Hematopoietic multipotent progenitor cell (in vitro differentiated cells): Measurements from ENCODE around the gene CFAP90. TPM values are rescaled to one million over a fixed set of nuclear protein-coding genes. Genes with fewer than 3 reads are reported as not detected.

Experiments used
- DNase-seq, 3 donors: peaks; one replicate each; pipeline ENCODE4 v3.0.0-alpha.2; 2011 to 2015; ENCODE audit warnings: low read depth in 2 of 3, low spot score in 2 of 3
- total RNA-seq: library from RNA; depleted of rRNA; stranded (reverse); fragments of >200 nt; gene quantifications from one replicate; pipeline ENCODE4 v1.2.3, GENCODE V29; 2012

Gene CFAP90
- 0.27 TPM for total RNA-seq

- DNase-seq: peak in 2 of 3 donors; percentile 43 to 54
These were observed at the start of gene CFAP90 for GRCh38 chr5:7850395-7851239. TSS of gene CFAP90 (minus strand) at chr5:7851133. CDS start at chr5:7851021, 112 bp downstream.

GRCh38 chr5:7897014-7897600 is 46.2 kb upstream of the CFAP90 start:
- DNase-seq: peak in 2 of 3 donors; percentile 14 to 44

- DNase-seq: no peak
These were observed 43.9 kb upstream of the CFAP90 start for GRCh38 chr5:7894860-7895259.

- DNase-seq: no peak
These were observed 43.5 kb upstream of the CFAP90 start for GRCh38 chr5:7894439-7894838.

- DNase-seq: no peak
These were observed 38.0 kb upstream of the CFAP90 start for GRCh38 chr5:7888901-7889300.

GRCh38 chr5:7886849-7887475 is 36.0 kb upstream of the CFAP90 start:
- peak in 2 of 3 donors; percentile 18 to 66 for DNase-seq

- DNase-seq: no peak
These were observed 33.7 kb upstream of the CFAP90 start for GRCh38 chr5:7884491-7885267.

GRCh38 chr5:7882926-7883325 is 32.0 kb upstream of the CFAP90 start:
- no peak for DNase-seq

- no peak for DNase-seq
These were observed 30.9 kb upstream of the CFAP90 start for GRCh38 chr5:7881816-7882215.

- DNase-seq: no peak
These were observed 30.2 kb upstream of the CFAP90 start for GRCh38 chr5:7881091-7881490.

GRCh38 chr5:7878381-7878873 is 27.5 kb upstream of the CFAP90 start:
- no peak for DNase-seq

GRCh38 chr5:7877851-7878250 is 26.9 kb upstream of the CFAP90 start:
- no peak for DNase-seq

GRCh38 chr5:7876867-7877266 is 25.9 kb upstream of the CFAP90 start:
- DNase-seq: no peak

GRCh38 chr5:7875151-7875550 is 24.2 kb upstream of the CFAP90 start:
- DNase-seq: no peak

GRCh38 chr5:7874639-7875038 is 23.7 kb upstream of the CFAP90 start:
- no peak for DNase-seq

GRCh38 chr5:7873216-7873615 is 22.3 kb upstream of the CFAP90 start:
- no peak for DNase-seq

- no peak for DNase-seq
These were observed 21.7 kb upstream of the CFAP90 start for GRCh38 chr5:7872517-7873130.

- no peak for DNase-seq
These were observed 20.7 kb upstream of the CFAP90 start for GRCh38 chr5:7871653-7872052.

- DNase-seq: no peak
These were observed 18.7 kb upstream of the CFAP90 start for GRCh38 chr5:7869474-7870136.
